Ureter (tissue), 1 donor: ENCODE results near the gene PLS1. TPM values are rescaled to one million over a fixed set of nuclear protein-coding genes. Genes with fewer than 3 reads are reported as not detected.
"Not testable (repeated sequence)": the region's sequence is repeated elsewhere in the genome, so short reads cannot be mapped to it uniquely, and the experiment has no call there.

Experiments used
- DNase-seq: peaks from one replicate; pipeline ENCODE4 v3.0.0-alpha.2; 2020; ENCODE audit warnings: low spot score
- total RNA-seq: library from RNA; stranded (reverse); gene quantifications from one replicate; pipeline ENCODE4 v1.2.4, GENCODE V29; 2023
- donor health status: DM: yes; HTN: yes; CAD: no.

PLS1 gene, protein sequence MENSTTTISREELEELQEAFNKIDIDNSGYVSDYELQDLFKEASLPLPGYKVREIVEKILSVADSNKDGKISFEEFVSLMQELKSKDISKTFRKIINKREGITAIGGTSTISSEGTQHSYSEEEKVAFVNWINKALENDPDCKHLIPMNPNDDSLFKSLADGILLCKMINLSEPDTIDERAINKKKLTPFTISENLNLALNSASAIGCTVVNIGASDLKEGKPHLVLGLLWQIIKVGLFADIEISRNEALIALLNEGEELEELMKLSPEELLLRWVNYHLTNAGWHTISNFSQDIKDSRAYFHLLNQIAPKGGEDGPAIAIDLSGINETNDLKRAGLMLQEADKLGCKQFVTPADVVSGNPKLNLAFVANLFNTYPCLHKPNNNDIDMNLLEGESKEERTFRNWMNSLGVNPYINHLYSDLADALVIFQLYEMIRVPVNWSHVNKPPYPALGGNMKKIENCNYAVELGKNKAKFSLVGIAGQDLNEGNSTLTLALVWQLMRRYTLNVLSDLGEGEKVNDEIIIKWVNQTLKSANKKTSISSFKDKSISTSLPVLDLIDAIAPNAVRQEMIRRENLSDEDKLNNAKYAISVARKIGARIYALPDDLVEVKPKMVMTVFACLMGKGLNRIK
- 70.5 TPM for total RNA-seq

- DNase-seq = peak; percentile 89
Observed at GRCh38 chr3:142595951-142596725, at the start of gene PLS1. Gene PLS1 (plus strand): TSS chr3:142596393. CDS start chr3:142664238, 67,845 bp downstream.

GRCh38 chr3:142549986-142550385 is 46.2 kb upstream of the PLS1 start:
- DNase-seq = no peak

DNA sequence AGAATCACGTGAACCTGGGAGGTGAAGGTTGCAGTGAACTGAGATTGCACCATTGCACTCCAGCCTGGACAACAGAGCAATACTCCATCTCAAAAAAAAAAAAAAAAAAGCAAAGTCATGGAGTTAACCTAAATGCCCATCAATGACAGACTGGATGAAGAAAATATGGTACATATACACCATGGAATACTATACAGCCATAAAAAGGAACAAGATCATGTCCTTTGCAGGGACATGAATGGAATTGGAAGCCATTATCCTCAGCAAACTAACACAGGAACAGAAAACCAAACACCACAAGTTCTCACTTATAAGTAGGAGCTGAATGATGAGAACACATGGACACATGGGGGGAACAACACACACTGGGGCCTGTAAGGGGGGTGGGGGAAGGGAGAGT is 43.6 kb upstream of the PLS1 start:
- not testable (repeated sequence) for DNase-seq

GRCh38 chr3:142553741-142554140 is 42.5 kb upstream of the PLS1 start:
- DNase-seq = no peak

GRCh38 chr3:142560118-142560517 is 36.1 kb upstream of the PLS1 start:
- DNase-seq = no peak

DNA sequence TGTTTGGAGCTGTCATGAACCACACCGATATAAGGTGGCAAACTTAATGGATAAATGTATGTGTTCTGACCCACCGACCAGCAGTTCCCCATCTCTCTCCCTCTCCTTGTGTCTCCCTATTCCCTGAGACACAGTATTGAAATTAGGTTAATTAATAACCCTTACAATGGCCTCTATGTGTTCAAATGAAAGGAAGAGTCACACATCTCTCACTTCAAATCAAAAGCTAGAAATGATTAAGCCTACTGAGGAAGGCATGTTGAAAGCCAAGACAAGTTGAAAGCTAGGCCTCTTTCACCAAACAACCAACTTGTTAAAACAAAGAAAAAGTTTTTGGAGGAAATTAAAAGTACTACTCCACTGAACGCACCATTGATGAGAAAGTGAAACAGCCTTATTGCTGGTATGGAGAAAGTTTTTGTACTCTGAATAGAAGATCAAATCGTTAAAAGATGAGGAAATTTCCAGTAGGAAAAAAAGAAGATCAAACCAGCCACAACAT is 32.6 kb upstream of the PLS1 start:
- no peak for DNase-seq

- DNase-seq = no peak
Observed at GRCh38 chr3:142566096-142566495, 30.1 kb upstream of the PLS1 start.

DNA sequence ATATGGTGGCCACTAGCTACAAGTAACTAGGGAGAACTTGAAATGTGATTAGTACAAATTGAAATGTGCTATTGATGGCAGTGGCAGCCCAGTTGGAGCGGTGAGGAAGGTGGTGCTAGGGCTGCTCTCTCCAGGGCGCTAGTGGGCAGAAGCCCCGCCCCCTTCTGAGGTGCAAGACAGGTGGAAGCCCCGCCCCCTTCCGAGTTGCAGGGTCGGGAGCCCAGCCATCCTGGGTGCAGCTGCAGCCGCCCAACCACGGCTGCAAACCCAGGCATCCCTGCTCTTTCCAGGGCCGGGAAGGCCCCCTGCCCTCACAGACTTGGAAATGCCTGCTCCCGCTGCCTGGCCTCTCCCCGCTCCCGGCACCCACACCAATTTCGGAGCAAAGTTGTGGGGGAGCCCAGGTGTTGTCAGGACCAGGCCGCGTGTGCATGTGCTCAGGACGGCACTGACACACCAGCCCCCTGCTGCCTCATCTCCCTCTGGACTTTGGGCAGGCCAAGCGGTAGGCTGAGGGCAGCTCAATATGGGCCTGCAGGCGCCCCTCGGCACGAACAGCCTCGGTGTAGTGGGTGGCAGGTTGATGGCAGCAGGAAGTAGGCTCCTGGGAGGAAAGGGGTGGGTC is 27.7 kb upstream of the PLS1 start:
- DNase-seq = no peak

DNA sequence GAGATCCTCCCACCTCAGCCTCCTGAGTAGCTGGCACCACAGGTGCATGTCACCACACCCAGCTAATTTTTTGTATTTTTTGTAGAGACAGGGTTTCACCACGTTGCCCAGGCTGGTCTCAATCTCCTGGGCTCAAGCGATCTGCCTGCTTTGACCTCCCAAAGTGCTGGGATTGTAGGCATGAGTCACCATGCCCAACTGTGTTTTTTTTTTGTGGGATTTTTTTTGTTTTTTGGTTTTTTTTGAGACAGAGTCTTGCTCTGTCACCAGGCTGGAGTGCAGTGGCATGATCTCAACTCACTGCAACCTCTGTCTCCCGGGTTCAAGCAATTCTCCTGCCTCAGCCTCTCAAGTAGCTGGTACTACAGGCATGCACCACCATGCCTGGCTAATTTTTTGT is 26.8 kb upstream of the PLS1 start:
- not testable (repeated sequence) for DNase-seq

- not testable (repeated sequence) for DNase-seq
Observed at GRCh38 chr3:142574223-142574622, 22.0 kb upstream of the PLS1 start.

DNA sequence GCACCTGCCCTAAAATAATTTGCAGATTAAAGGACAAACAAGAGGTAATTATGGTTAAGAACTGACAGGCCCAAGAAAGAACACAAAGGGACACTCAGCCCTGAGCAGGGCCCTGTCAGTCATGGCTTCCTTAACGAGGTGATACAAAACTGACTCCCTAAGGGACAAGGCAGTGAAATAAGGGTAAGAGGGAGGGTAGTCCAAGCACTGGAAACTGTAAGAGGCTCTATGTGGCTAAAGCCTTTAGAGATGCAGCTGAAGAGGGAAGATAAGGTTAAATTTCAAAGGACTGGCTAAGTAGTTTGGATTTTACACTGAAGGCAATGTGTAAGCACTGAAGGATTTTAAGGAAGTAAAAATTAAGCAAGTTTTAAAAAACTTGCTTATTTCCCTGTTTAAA is 21.5 kb upstream of the PLS1 start:
- DNase-seq = no peak

DNA sequence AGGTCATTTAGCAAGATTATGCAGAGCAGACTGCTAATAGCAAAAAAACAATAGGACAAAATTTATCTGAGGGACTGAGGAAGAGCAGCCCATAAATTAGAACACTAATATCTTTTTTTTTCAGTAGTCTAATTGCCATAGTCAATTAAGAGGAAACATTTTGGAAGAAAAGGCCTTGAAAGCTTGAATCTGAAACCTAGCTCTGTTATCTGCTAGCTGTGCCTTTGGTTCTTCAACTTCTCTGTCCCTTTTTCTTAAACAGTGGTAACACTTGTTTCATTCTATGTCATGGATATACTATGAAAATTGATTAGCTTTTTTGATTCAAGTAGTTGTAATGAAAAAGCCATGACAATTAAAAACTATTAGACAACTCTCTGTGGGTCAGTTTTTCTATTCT is 19.4 kb upstream of the PLS1 start:
- DNase-seq = no peak

DNA sequence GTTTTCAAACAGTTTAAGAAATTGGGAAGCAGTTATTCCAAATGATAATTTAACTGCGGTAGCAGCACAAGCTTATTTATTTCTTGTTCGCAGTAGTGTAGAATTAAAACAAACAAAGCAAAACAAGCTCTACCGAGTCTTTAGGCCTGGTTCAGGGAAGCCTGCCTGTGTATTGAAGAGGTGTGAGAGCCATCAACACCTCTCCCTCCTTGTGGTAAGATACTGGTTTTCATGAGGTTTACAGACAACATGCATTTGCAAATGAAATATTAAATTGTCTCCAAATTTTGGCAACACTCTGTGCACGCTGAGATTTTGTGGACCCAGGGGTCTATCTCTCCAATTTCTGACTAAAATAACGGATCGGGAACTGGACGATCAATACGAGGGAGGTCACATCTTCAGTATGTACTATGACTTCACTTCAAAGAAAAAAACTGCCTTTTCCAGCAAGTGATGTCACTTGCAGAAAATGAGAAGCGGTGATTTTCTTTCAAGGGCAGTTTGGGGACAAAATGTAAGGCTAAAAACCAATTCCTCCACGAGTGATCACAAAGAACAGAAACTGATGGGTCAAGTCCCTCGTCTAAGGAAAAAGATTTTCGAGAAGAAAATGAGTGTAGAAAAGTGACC is 18.4 kb upstream of the PLS1 start:
- no peak for DNase-seq

- peak; percentile 98 for DNase-seq
Observed at GRCh38 chr3:142578329-142579223, 17.6 kb upstream of the PLS1 start, which contains the start of gene ATR. Gene ATR (minus strand): TSS chr3:142578733. CDS start chr3:142578704, 29 bp downstream.

DNA sequence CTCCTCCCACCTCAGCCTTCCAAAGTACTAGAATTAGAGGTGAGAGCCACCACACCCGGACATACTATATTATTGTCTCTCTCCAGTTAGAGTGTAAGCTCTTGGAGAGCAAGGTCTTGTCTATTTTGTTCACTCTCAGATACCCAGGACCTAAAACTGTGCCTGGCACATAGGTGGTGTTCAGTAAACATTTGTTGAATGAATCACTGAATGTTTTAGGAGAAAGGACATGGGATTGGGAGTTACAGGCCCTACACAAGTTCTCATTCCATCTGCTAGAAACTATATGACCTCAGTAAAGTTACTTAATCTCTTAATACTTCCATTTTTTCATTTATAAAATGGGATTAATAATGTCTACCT is 16.2 kb upstream of the PLS1 start:
- DNase-seq = no peak

DNA sequence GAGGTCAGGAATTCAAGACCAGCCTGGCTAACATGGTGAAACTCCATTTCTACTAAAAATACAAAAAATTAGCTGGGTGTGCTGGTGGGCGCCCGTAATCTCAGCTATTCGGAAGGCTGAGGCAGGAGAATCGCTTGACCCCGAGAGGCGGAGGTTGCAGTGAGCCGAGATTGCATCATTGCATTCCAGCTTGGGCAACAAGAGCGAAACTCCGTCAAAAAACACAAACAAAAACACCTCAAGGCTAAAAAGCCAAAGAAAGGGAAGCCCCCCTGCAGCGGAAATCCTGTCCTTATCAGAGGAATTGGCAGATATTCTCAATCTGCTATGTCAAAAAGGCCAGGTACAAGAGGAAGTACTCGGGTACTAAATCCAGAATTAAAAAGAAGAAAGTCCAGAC is 15.1 kb upstream of the PLS1 start:
- DNase-seq = not testable (repeated sequence)

DNA sequence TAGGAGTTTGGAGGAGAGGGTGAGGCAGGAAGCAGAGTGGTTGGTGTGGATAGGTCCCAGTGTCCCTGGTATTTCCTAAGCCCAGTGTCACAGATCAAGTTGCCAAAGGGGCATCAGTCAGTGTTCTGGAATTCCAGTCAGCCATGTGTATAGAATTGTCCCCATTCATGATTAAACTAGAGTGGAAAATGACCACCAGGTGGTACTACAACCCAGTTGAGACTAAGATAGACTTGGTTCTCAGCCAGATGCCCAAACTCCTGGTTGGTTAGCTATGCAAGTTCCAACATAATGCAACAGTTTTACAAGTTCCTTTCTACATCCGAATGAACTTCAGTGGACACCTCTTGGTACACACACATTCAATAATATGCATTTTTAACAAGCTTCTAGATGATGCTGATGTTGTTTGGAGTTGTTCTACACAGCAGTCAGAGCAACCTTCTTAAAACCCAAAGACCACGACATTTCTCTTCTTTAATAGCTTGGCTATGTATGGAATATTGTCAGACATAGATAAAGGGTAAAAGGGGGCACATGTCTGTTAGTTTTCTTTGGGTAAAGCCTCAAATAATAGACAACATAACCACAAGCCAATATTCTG is 9.3 kb upstream of the PLS1 start:
- no peak for DNase-seq

DNA sequence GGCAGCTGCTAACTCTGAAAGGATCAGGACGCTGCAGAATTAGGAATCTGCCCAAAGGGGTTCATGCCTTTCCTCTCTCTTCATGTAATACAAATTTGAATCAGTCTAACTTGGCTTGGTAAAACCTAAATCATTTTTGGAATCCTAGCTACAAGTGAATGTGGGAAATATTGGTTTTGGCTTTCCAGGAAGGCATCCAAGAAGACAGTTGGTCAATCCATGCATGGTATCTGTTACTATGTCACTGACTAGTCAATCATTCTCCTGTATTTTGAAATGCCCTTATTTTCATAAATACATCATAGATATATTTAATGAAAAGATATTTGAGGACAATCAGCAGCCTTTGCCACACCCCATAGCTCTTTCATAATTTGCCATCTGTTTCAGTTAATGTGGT is 7.5 kb upstream of the PLS1 start:
- DNase-seq = no peak

DNA sequence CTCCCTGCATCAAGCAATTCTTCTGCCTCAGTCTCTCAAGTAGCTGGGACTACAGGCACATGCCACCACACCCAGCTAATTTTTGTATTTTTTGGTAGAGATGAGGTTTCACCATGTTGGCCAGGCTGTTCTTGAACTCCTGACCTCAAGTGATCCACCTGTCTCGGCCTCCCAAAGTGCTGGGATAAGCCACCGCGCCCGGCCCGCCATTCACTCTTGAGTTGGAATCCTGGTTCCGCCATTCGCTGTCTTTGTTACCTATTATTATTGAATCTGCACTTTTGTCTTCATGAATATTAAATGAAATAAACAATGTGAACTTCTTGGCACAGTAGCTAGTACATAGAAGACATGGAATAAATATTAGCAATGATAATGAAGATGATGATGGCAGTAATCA is 3.9 kb upstream of the PLS1 start:
- not testable (repeated sequence) for DNase-seq

DNA sequence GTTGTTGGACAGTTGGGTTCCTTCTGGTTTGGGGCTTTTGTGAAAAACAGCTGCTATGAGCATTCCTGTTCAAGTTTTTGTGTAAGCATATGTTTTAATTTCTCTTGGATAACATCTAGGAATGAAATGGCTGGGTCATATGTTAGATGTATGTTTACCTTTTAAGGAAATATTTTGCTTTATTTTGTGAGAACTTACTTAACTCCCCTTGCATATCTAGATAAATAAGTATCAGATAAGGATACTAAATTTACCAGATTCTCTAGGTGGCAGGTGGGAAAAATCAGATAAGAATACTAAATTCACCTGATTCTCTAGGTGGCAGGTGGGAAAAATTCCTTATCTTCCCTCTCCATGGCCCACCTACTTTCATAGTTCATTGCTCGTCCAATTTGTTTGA is 1.1 kb upstream of the PLS1 start:
- no peak for DNase-seq
